Endodermal cell (in vitro differentiated cells): Measurements from ENCODE around the gene LRRC2. TPM values are rescaled to one million over a fixed set of nuclear protein-coding genes. Genes with fewer than 3 reads are reported as not detected.
A peak's percentile ranks its signal among the peaks of the same experiment; 100 is the strongest.

Source experiments
- DNase-seq: peaks from one replicate; pipeline ENCODE4 v3.0.0-alpha.2; 2017
- H3K27ac ChIP-seq: 2 replicates; pipeline ENCODE4 v1.5.1; 2013; ENCODE audit warnings: mild to moderate bottlenecking, low read depth, low read length, moderate library complexity
- H3K27me3 ChIP-seq: 2 replicates; pipeline ENCODE4 v1.6.1; 2013; ENCODE audit warnings: mild to moderate bottlenecking, low read length, moderate library complexity; ENCODE audit not compliant: insufficient read depth, control insufficient read depth, poor library complexity, severe bottlenecking
- H3K36me3 ChIP-seq: 2 replicates; pipeline ENCODE4 v1.7.0; 2013; ENCODE audit warnings: mild to moderate bottlenecking, low read length, moderate library complexity; ENCODE audit not compliant: control insufficient read depth, insufficient read depth
- H3K4me1 ChIP-seq: one replicate; pipeline ENCODE4 v1.7.0; 2013; ENCODE audit warnings: low read length; ENCODE audit not compliant: control insufficient read depth, insufficient read depth
- H3K4me3 ChIP-seq: 2 replicates; pipeline ENCODE4 v1.5.1; 2013; ENCODE audit warnings: mild to moderate bottlenecking, low read length, moderate library complexity
- H3K9ac ChIP-seq: 2 replicates; pipeline ENCODE4 v1.6.1; 2013; ENCODE audit warnings: mild to moderate bottlenecking, low read length, moderate library complexity; ENCODE audit not compliant: poor library complexity, severe bottlenecking; ENCODE audit errors: extremely low read depth
- H3K9me3 ChIP-seq: 2 replicates; pipeline ENCODE4 v1.6.1; 2013; ENCODE audit warnings: mild to moderate bottlenecking, low read length, moderate library complexity; ENCODE audit not compliant: control insufficient read depth
- H3K27ac Mint-ChIP-seq: 2 replicates; pipeline ENCODE4 v1.8.0; 2020; ENCODE audit warnings: mixed read lengths
- H3K27me3 Mint-ChIP-seq: 2 replicates; pipeline ENCODE4 v1.8.0; 2021; ENCODE audit warnings: mild to moderate bottlenecking, mixed read lengths; ENCODE audit not compliant: insufficient read depth
- H3K36me3 Mint-ChIP-seq: 2 replicates; pipeline ENCODE4 v1.8.0; 2020; ENCODE audit warnings: low read depth, mixed read lengths
- H3K4me1 Mint-ChIP-seq: 2 replicates; pipeline ENCODE4 v1.8.0; 2020; ENCODE audit warnings: mixed read lengths
- H3K4me3 Mint-ChIP-seq: 2 replicates; pipeline ENCODE4 v1.8.0; 2020; ENCODE audit warnings: mild to moderate bottlenecking, moderate library complexity, mixed read lengths
- H3K9me3 Mint-ChIP-seq: 2 replicates; pipeline ENCODE4 v1.8.0; 2020; ENCODE audit warnings: mild to moderate bottlenecking, mixed read lengths
- WGBS, 2 experiments: methylation state at CpG; one replicate each; pipeline versions ENCODE4 v1.1.5 to v1.1.7; 2013; ENCODE audit warnings: missing lambda C conversion rate in 2 of 2, mixed read lengths in 1 of 2; ENCODE audit not compliant: insufficient coverage in 1 of 2, insufficient read length in 1 of 2; 5-methylcytosine and 5-hydroxymethylcytosine counted together
- total RNA-seq, 2 donors: library from RNA; stranded (reverse); fragmentation: NEBNext Ultra II Directional in 1 of 2; extraction: Animal tissue kit (Norgen Biotek cat#: 25700) in 1 of 2; gene quantifications; 2 replicates in 1 of 2; 3 replicates in 1 of 2; pipeline ENCODE4 v1.2.1, GENCODE V29; 2021
- TF ChIP-seq, protein P1 (sequence below): fragments of 200-600 bp; sonication (generic); conservative IDR thresholded peaks from 2 replicates; pipeline ENCODE4 v1.5.0; 2021; ENCODE audit warnings: antibody characterized with exemption, mild to moderate bottlenecking

Gene LRRC2
- total RNA-seq, 2 donors from 2014 or later, result 8.9 to 10.2 TPM

DNA sequence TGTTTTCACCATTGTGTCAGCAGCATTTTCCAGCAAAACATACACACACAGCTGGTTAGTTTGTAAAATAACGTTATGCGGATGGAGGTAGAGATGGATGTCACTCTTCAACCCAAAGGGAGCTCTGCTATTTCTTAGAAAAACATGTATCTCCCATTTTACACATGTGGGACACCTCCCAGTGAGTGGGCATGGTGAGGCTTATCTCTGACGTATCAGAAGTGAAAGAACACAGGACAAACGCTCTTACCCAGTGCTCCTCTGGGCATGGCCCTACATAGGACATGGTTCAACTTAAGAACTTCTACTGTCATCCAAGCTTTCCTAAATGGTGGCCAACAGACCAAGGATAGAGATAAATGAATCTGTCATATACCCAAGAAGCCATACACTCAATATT lies 48.3 kb upstream of the LRRC2 start:
- H3K36me3 Mint-ChIP-seq, result no peaks in the 10 kb centered on the region
- no peak overlapping the region for H3K4me3 ChIP-seq
- no peaks in the 10 kb centered on the region for H3K9me3 Mint-ChIP-seq
- no peak overlapping the region for H3K9ac ChIP-seq
- no peak overlapping the region for H3K27ac Mint-ChIP-seq
- TF ChIP-seq, protein P1, sequence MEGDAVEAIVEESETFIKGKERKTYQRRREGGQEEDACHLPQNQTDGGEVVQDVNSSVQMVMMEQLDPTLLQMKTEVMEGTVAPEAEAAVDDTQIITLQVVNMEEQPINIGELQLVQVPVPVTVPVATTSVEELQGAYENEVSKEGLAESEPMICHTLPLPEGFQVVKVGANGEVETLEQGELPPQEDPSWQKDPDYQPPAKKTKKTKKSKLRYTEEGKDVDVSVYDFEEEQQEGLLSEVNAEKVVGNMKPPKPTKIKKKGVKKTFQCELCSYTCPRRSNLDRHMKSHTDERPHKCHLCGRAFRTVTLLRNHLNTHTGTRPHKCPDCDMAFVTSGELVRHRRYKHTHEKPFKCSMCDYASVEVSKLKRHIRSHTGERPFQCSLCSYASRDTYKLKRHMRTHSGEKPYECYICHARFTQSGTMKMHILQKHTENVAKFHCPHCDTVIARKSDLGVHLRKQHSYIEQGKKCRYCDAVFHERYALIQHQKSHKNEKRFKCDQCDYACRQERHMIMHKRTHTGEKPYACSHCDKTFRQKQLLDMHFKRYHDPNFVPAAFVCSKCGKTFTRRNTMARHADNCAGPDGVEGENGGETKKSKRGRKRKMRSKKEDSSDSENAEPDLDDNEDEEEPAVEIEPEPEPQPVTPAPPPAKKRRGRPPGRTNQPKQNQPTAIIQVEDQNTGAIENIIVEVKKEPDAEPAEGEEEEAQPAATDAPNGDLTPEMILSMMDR, result no peak
- H3K4me1 Mint-ChIP-seq, result peaks cover 19% of the 10 kb centered on the region
- H3K4me1 ChIP-seq, result no peaks in the 10 kb centered on the region
- H3K27me3 ChIP-seq, result no peaks in the 10 kb centered on the region
- no peaks in the 10 kb centered on the region for H3K36me3 ChIP-seq
- DNase-seq, result no peak
- H3K27ac ChIP-seq, result no peak overlapping the region
- H3K27me3 Mint-ChIP-seq, result peaks cover 6% of the 10 kb centered on the region
- 89 to 91% methylated on average over 4 of the region's 4 CpGs for WGBS, 2 experiments
- no peaks in the 10 kb centered on the region for H3K9me3 ChIP-seq
- no peak overlapping the region for H3K4me3 Mint-ChIP-seq

DNA sequence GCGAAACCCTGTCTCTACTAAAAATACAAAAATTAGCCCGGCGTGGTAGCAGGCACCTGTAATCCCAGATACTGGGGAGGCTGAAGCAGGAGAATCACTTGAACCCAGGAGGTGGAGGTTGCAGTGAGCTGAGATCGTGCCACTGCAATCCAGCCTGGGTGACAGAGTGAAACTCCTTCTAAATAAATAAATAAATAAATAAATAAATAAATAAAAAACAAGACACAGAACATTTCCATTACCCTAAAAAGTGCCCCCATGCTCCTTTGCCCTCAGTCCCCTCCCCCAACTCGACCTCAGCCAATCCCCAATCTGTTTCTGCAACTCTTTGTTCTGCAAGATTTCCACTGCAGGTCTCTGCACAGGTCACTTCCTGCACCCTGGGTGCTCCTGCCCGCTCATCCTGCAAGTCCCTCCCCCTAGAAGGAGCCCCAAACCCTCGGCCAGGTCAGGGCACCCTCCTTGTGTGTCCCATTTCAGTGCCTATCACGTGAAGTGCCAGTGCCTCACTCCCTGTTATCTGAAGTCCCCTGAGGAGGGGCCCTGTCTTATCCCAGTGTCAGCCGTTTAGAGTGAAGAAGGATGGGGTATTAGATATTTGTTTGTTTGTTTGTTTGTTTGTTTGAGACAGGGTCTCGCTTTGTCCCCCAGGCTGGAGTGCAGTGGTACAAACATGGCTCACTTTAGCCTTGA lies 47.4 kb upstream of the LRRC2 start:
- Mint-ChIP-seq H3K36me3 (no peaks in the 10 kb centered on the region), H3K9me3 (no peaks in the 10 kb centered on the region), H3K27ac (peak overlapping the region; percentile 27), H3K27me3 (peaks cover 2% of the 10 kb centered on the region), H3K4me3 (no peak overlapping the region), H3K4me1 (peaks cover 21% of the 10 kb centered on the region)
- 85 to 96% methylated on average over 6 to 9 of the region's 10 CpGs for WGBS, 2 experiments
- H3K27ac ChIP-seq, result no peak overlapping the region
- no peaks in the 10 kb centered on the region for H3K36me3 ChIP-seq
- no peaks in the 10 kb centered on the region for H3K9me3 ChIP-seq
- no peaks in the 10 kb centered on the region for H3K27me3 ChIP-seq
- DNase-seq, result peak; percentile 38
- no peaks in the 10 kb centered on the region for H3K4me1 ChIP-seq
- TF ChIP-seq, protein P1, result no peak
- H3K4me3 ChIP-seq, result no peak overlapping the region
- H3K9ac ChIP-seq, result no peak overlapping the region

DNA sequence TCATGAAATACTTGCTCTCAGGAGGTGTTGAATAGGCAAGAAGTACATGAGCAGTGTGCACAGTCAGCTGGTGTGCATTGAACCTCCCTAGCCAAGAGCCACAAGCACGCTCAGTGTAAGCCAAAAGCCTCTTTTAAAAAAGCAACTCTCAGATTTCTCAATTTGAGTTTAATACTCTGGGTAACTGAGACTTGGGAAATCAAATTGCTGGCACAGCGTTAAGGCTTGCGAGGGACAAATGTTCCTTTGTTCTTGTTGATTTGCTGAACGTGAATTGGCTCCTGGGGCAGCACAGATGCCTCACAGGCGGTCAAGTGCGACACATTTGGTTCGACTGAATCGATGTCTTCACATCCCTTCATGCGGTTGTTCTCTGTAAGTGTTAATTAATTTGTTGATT lies 46.2 kb upstream of the LRRC2 start, which contains the start of gene FAM240A:
FAM240A (plus strand) TSS at position 202 of the 400 bp plus-strand sequence; CDS start at position 361, 159 bp downstream.
- Histone ChIP-seq H3K9me3 (no peaks in the 10 kb centered on the region), H3K27me3 (no peaks in the 10 kb centered on the region), H3K9ac (no peak within 1 kb of the TSS), H3K27ac (no peak within 1 kb of the TSS), H3K4me3 (no peak within 1 kb of the TSS), H3K36me3 (no peaks in the 10 kb centered on the region), H3K4me1 (no peaks in the 10 kb centered on the region)
- Mint-ChIP-seq H3K9me3 (no peaks in the 10 kb centered on the region), H3K27me3 (peaks cover 2% of the 10 kb centered on the region), H3K4me3 (no peak within 1 kb of the TSS), H3K27ac (no peak within 1 kb of the TSS), H3K4me1 (peaks cover 28% of the 10 kb centered on the region), H3K36me3 (no peaks in the 10 kb centered on the region)
- 73 to 82% methylated on average over 9 of the region's 9 CpGs for WGBS, 2 experiments
- peak; percentile 17 for DNase-seq
- TF ChIP-seq, protein P1, result no peak
